GM12873 (cell line): ENCODE results near the gene RBM8A.

Experiments
- TF ChIP-seq, protein P1 (sequence below): IDR thresholded peaks from 2 replicates; pipeline ENCODE4 v1.5.1; 2012; ENCODE audit warnings: low read depth, mild to moderate bottlenecking, moderate library complexity, low read length, control low read depth; ENCODE audit not compliant: insufficient read depth; ENCODE audit errors: missing control alignments

The RBM8A gene

DNA sequence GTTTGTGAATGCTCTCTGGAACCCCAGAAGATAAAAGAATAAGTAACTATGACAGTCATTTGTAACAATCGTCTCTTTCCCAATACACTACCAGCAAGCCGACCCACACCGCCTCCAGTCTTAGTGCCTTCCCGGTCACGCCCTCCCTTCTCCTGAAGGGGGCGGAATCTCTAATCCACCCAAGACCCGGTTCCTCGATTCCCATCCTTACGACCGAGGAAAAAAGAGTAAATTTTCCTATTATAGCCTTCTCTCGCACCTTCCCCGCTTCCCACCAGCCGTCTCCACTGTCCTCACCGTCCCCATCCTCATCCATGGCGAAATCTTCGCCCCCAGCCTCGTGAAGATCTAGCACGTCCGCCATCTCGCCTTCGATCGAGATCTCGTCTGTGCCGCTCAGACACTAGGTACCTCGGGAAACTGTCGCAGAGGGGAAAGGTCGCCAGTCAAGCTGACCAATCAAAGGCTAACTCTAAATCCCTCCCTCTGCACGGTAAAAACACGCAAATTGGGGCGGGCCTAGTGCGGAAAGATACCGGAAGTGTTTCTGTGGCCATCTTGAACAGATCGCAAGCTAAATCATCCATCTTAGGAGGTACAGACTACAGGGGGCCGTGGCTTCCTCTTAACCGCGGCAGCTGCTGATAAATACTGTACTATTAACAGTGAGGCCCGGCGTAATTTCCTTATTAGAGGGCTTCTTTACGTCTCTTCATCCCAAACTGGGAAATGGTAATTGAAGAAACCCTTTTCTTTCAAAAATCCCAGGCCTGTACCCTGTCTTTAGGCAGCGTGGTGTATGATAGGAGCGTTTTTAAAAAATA, at the start of gene RBM8A:
TSS of gene RBM8A (minus strand) at position 422 of the 824 bp plus-strand sequence. CDS start at position 364, 58 bp downstream.
- TF ChIP-seq, protein P1, sequence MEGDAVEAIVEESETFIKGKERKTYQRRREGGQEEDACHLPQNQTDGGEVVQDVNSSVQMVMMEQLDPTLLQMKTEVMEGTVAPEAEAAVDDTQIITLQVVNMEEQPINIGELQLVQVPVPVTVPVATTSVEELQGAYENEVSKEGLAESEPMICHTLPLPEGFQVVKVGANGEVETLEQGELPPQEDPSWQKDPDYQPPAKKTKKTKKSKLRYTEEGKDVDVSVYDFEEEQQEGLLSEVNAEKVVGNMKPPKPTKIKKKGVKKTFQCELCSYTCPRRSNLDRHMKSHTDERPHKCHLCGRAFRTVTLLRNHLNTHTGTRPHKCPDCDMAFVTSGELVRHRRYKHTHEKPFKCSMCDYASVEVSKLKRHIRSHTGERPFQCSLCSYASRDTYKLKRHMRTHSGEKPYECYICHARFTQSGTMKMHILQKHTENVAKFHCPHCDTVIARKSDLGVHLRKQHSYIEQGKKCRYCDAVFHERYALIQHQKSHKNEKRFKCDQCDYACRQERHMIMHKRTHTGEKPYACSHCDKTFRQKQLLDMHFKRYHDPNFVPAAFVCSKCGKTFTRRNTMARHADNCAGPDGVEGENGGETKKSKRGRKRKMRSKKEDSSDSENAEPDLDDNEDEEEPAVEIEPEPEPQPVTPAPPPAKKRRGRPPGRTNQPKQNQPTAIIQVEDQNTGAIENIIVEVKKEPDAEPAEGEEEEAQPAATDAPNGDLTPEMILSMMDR = peak; percentile 68

DNA sequence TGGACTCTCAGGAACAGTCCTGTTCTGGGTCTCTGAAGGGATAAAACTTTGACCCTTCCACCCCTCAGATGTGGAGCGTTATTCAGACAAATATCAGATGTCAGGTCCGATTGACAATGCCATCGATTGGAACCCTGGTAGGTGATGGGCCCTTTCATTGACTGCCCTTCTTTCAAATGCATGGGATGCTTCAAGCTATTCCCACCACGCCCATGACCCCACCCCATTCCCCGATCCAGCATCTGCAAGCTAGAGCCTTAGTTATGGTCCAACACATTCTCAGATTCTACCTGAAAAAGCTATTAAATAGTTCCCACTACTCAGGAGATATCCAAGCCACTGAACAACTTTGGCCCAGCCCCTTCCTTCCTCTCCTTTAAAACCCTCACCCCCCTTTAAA, 49.7 kb upstream of the RBM8A start:
- TF ChIP-seq, protein P1 = no peak

DNA sequence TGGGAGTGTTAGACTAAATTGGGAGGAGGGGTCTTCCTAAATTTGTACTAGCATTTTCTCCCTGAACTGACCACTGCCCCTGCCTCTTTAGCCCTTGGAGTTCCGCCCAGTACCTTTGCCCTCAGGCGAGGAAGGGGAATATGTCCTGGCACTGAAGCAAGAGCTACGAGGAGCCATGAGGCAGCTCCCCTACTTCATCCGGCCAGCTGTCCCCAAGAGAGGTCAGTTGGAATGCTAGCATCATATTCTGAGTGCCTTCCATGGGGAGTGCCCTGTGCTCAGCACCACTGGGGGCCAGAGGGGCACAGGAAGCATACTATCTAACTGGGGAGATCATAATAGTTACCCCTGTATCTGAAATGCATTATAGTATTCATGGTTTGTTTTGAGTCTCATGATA, 47.9 kb upstream of the RBM8A start:
- TF ChIP-seq, protein P1 = no peak

DNA sequence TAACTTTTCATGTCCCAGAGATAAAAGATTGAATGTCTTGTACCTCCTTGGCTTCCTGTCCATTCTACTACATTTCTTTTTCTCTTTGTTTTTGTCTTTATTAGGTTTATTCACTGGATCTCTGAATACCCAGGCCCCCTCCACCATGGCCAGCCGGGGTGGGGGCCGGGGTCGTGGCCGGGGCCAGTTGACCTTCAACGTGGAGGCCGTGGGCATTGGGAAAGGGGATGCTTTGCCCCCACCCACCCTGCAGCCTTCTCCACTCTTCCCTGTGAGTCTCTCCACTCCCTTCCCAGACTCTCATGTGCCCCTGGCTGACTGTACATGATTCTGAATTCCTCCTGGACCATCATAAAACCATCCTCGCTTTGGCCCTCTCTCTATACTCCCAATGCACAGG, 47.4 kb upstream of the RBM8A start:
- TF ChIP-seq, protein P1 = no peak

DNA sequence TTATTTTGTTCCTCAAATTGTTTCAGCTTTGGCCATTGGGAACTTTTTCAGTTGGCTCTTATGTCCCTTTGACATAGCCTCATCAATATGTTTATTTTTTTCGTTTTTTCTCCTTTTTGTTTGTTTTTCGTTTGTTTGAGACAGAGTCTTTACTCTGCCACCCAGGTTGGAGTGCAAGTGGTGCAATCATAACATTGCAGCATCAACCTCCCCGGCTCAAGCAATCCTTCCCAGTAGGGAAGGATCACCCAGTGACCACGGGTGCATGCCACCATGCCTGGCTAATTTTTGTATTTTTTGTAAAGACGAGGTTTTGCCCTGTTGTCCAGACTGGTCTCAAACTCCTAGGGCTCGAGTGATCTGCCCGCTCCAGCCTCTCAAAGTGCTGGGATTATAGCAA, 45.3 kb upstream of the RBM8A start:
- TF ChIP-seq, protein P1 = no peak

DNA sequence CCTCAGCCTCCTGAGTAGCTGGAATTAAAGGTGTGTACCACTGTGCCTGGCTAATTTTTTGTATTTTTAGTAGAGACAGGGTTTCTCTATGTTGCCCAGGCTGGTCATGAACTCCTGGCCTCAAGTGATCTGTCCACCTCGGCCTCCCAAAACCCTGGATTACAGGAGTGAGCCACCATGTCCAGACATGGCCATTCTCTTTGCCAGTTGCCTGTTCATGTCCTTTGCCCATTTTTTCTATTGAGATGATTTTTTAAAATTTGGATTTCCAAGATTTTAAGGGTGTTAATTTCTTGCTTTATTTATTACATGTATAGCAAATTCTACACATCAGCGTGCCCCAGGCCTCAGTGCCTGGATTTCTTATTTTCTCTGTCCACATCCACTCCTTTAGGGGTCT, 40.0 kb upstream of the RBM8A start:
- TF ChIP-seq, protein P1 = no peak

DNA sequence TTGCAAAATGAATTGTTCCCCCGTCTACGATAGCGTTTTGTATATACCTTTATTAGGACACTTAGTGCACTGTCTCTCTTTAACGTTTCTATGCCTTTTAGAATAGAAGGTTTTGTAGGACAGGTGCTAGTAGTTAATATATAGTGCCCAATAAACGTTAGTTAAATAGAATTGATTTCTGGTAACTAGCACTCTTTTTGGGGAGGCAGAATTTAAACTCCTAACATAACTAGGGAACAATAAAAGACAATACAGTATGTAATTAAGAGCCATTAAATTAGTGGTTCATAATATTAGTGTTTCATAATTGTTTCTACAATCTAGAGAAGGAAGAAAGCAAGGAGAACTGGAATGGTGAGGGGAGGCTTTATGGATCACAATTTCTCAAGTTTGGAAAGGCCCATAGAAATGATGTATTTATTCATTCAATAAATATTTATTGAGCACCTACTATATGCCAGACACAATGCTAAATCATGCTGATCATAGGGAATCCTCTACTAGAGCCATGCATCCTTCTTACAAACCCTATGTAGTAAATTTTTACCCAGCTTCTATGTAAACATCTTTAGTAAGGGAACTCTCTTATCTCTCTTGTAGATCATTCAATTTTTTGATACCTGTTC, 37.9 kb upstream of the RBM8A start:
- TF ChIP-seq, protein P1 = no peak
